Left cardiac atrium (tissue), 4 donors: ENCODE data around the gene FNDC3B. TPM values are rescaled to one million over a fixed set of nuclear protein-coding genes. Genes with fewer than 3 reads are reported as not detected.

Experiments
- ATAC-seq, 2 donors: fragments of 200-7000 bp; cut with Tn5 transposase; one replicate each; pipeline ENCODE4 v1.9.1; 2020; ENCODE audit warnings: mild to moderate bottlenecking in 2 of 2, moderate library complexity in 2 of 2
- DNase-seq: peaks from one replicate; pipeline ENCODE4 v3.0.0-alpha.2; 2020
- intact Hi-C, 2 donors: fragments of 100-400 bp; cut with DNase I; formaldehyde crosslinking; loops; one replicate each; pipeline versions ENCODE4 v1.14.1 to v1.15.1; 2022 to 2023
- total RNA-seq, 2 donors: library from RNA; stranded (reverse); fragmentation: NEBNext Ultra II Directional; extraction: Animal tissue kit (Norgen Biotek cat#: 25700); gene quantifications; one replicate each; pipeline ENCODE4 v1.2.1, GENCODE V29; 2021
- donor health status: DM: no; HTN: yes; CAD: no.
- donor health status: DM: no; HTN: yes; CAD: no; lungs with severe emphysema.
- donor health status: DM: yes; HTN: yes; CAD: no.
- donor health status: Dilated cardiomyopathy.

Gene FNDC3B
- total RNA-seq, 2 donors from 2014 or later, result 82.4 to 98.3 TPM

GRCh38 chr3:172046268-172046915 is 7.0 kb downstream of the FNDC3B start:
- DNase-seq, result no peak
- ATAC-seq, result no peak
- intact Hi-C loops, result no loop called here

DNA sequence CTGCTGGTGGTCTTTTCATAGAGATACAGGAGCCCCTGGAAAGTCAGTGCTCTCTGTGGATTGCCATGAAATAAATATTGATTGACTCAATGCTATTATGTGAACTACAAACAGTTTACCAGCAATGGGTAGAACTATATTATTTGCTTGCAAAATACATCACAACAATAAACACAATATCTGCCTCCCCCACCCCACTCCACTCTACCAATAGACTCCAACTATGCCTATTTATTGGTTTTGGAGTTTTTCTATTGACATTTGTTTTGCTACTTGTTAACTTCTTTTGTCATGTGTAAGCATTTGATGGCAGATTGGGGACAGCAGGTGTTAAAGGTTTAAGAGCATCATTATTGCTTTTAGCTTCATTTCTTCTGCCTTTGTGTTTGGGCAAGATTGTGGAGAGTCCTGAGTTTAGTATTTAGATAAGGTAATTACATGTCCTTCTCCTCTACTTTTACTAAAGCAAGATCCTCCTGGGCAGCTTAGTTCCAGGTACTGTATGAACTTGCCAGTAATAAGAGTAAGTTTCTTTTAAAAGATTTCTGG is 8.3 kb downstream of the FNDC3B start:
- intact Hi-C loops, result no loop called here
- ATAC-seq, result no peak

DNA sequence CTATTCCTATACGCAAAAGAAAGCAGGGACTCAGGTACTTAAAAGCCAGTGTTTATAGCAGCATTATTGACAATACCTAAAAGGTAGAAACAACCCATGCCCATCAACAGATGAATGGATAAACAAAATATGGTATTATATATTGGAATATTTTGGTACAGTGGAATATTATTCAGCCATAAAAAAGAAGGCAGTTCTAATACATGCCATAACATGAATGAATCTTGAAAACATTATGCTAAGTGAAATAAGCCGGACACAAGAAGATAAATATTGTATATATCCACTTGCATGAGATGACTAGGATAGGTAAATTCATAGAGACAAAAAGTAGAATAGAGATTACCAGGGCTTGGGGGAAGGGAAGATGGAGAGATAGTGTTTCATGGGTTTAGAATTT is 9.2 kb downstream of the FNDC3B start:
- ATAC-seq (no peak), DNase-seq (no peak)
- intact Hi-C loops, result no loop called here

More for the DNA sequence above, 8.3 kb downstream of the FNDC3B start:
- DNase-seq, result no peak

GRCh38 chr3:172051310-172051956 is 12.1 kb downstream of the FNDC3B start:
- intact Hi-C loops, result no loop called here
- no peak for DNase-seq
- ATAC-seq, result no peak

GRCh38 chr3:172051957-172052354 is 12.6 kb downstream of the FNDC3B start:
- intact Hi-C loops, result no loop called here
- no peak for ATAC-seq
- no peak for DNase-seq

GRCh38 chr3:172052405-172052804 is 13.0 kb downstream of the FNDC3B start:
- ATAC-seq (no peak), DNase-seq (no peak)
- intact Hi-C loops, result no loop called here

- ATAC-seq, result no peak
- intact Hi-C loops, result no loop called here
- no peak for DNase-seq
Observed at GRCh38 chr3:172054115-172054764, 14.9 kb downstream of the FNDC3B start.

DNA sequence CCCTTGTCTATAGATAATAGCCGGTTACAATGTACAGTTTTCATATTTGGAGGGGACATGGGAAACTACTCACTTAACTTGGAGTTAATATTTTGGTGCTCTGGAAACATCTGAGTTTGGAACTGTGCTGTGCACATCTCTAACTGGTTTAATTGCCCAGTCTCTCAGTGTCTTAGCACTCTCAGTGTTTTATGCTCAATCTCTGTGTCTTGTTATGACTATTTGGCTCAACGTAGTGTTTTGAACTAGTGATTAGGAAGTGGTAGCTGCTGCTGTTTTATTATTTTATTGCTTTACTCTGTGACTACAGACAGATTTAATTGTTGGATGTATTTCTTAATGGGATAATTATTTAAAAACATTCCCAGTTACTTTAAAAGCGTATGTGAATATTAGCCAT is 17.0 kb downstream of the FNDC3B start:
- ATAC-seq, result no peak
- intact Hi-C loops, result no loop called here
- no peak for DNase-seq

GRCh38 chr3:172057059-172057458 is 17.7 kb downstream of the FNDC3B start:
- DNase-seq, result no peak
- no peak for ATAC-seq
- intact Hi-C loops, result no loop called here

DNA sequence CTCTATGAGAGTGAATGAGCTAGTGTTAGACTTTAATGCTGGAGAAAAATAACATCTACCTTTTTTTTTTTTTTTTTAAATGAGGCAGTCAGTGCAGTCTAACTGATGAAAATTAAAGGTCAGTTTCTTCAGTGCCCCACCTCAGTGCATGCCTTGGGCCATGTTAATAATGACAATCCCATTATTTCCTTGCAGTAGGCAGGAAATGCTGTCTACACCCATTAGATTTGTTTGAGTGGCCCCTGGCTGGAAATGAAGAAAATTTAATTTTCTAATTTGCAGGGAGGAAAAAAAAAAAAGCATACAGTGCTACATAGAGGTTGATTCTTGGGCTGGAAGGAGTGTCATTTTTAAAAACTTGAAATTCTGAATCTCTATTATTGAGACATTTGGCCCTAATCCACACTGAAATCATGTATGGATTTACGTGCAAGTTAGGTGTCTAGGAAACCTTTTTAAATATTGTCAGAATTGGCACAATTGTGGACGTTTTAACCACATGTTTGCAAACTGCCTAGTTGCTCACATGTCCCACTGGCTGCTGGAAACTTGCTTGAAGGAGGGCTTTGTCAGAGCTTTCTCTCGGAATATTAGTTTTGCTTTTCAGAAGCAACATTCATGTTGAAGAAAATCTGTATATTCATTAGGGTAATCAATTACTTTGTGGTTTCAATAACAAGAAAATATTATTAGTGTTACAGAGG is 18.4 kb downstream of the FNDC3B start:
- intact Hi-C loops, result no loop called here
- ATAC-seq, result no peak

GRCh38 chr3:172059532-172059931 is 20.2 kb downstream of the FNDC3B start:
- DNase-seq, result no peak
- ATAC-seq, result no peak
- intact Hi-C loops, result no loop called here

More for the DNA sequence above, 18.4 kb downstream of the FNDC3B start:
- DNase-seq, result no peak

GRCh38 chr3:172060234-172060633 is 20.9 kb downstream of the FNDC3B start:
- DNase-seq (no peak), ATAC-seq (no peak)
- intact Hi-C loops, result loop anchor here in 1 of 2 donors (5.0 kb wide), 1 partner anchor 62 kb away; no protein-coding TSS in a partner anchor

- DNase-seq, result no peak
- intact Hi-C loops, result loop anchor here in 1 of 2 donors (5.0 kb wide), 1 partner anchor 61 kb away; no protein-coding TSS in a partner anchor
- ATAC-seq, result peak; percentile 43 to 48
Observed at GRCh38 chr3:172061724-172062184, 22.4 kb downstream of the FNDC3B start.

- intact Hi-C loops, result loop anchor here in 1 of 2 donors (5.0 kb wide), 1 partner anchor 60 kb away; no protein-coding TSS in a partner anchor
- DNase-seq (no peak), ATAC-seq (no peak)
Observed at GRCh38 chr3:172062761-172063160, 23.4 kb downstream of the FNDC3B start.

- DNase-seq (no peak), ATAC-seq (no peak)
- intact Hi-C loops, result loop anchor here in 1 of 2 donors (5.0 kb wide), 1 partner anchor 59 kb away; no protein-coding TSS in a partner anchor
Observed at GRCh38 chr3:172063456-172064432, 24.4 kb downstream of the FNDC3B start.

- no peak for ATAC-seq
Observed at GRCh38 chr3:172065527-172065926, 26.1 kb downstream of the FNDC3B start.

DNA sequence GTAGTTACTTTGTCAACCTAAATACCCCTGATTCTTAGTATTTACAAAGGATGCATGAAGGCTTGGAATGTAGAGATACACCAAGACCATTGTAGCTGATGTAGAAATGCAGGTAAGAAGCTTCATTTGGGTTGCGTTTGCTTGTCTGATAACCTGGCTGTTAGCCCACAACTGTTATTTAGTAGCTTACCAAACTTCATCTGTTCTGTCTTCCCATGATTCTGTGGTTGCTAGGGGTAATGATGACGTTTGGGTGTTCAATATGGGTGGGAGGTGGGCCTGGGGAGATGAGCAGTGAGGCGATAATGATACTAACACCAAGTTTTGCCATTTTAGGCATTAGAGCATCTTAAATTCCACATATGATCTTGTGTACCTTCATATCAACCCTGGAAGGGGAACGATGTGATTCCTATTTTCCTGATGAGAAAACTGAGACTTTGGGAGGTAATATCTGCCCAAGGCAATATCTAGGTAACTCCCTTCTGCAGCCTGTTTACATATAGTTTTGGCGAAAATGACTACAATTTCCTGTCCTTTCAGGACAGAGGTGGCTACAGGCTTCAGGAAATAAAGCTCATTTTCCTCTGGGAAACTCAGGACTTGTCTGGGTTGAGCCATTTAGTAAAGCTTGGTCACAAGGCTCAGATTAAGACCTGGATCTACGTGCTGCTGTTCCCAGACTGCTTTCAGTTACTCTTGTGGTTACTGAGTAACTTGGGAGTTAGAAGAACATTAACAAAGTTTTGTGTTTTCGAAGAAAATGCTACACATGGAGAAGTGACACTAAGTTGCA is 26.8 kb downstream of the FNDC3B start:
- intact Hi-C loops, result no loop called here
- DNase-seq (no peak), ATAC-seq (no peak)

More at GRCh38 chr3:172065527-172065926, 26.1 kb downstream of the FNDC3B start:
- intact Hi-C loops, result no loop called here
- no peak for DNase-seq
